Liver (tissue), 3 donors: ENCODE data around the gene PLD4.

Source experiments
- FOXA1 ChIP-seq: IDR thresholded peaks from 2 replicates; pipeline ENCODE4 v1.6.1; 2016; ENCODE audit warnings: antibody characterized with exemption
- HNF4G ChIP-seq: IDR thresholded peaks from 2 replicates; pipeline ENCODE4 v1.6.1; 2016; ENCODE audit warnings: antibody characterized with exemption
- JUND ChIP-seq, 2 donors: IDR thresholded peaks; 2 replicates each; pipeline ENCODE4 v1.6.1; 2016; ENCODE audit warnings: antibody characterized with exemption in 2 of 2
- RAD21 ChIP-seq, 2 donors: IDR thresholded peaks; 2 replicates each; pipeline ENCODE4 v1.6.1; 2016; ENCODE audit warnings: antibody characterized with exemption in 2 of 2, mild to moderate bottlenecking in 2 of 2
- SP1 ChIP-seq: IDR thresholded peaks from 2 replicates; pipeline ENCODE4 v1.6.1; 2018; ENCODE audit warnings: antibody characterized with exemption, mild to moderate bottlenecking
- TF ChIP-seq, protein P1 (sequence below): fragments of 150-350 bp; IDR thresholded peaks from 2 replicates; pipeline ENCODE4 v1.5.1; 2017; ENCODE audit warnings: improper control_type of control experiment, low read depth, low read length; ENCODE audit not compliant: missing input control
- donor health status: healthy.
- donor health status: healthy.

DNA sequence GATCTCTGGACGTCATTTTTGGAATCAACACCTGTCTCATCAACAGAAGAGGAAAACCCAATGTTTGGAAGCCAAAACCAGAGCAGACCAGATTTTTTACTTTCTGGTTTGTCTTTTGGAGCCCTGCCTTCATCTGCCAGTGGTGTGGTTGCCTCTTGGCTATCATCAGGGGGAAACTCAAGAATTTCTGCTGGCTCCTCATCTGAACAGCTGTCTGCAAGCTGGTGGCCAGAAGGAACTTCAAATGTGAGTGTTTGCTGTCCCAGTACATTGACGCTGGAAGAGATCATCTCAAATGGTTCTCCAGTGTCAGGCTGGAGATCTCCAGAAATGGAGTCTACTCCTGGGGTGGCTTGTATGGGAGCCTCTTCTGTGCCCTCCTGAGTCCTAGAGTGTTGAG is 13.8 kb downstream of the PLD4 start:
- TF ChIP-seq, protein P1, sequence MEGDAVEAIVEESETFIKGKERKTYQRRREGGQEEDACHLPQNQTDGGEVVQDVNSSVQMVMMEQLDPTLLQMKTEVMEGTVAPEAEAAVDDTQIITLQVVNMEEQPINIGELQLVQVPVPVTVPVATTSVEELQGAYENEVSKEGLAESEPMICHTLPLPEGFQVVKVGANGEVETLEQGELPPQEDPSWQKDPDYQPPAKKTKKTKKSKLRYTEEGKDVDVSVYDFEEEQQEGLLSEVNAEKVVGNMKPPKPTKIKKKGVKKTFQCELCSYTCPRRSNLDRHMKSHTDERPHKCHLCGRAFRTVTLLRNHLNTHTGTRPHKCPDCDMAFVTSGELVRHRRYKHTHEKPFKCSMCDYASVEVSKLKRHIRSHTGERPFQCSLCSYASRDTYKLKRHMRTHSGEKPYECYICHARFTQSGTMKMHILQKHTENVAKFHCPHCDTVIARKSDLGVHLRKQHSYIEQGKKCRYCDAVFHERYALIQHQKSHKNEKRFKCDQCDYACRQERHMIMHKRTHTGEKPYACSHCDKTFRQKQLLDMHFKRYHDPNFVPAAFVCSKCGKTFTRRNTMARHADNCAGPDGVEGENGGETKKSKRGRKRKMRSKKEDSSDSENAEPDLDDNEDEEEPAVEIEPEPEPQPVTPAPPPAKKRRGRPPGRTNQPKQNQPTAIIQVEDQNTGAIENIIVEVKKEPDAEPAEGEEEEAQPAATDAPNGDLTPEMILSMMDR = no peak
- TF ChIP-seq SP1 = no peak
- TF ChIP-seq FOXA1 = no peak
- no peak for TF ChIP-seq JUND (IDR thresholded peaks at IDR 0.05)
- no peak for TF ChIP-seq HNF4G
- no peak for TF ChIP-seq RAD21 (IDR thresholded peaks at IDR 0.05)
